H1 (cell line): Measurements from ENCODE around the gene IPO11. TPM values are rescaled to one million over a fixed set of nuclear protein-coding genes. Genes with fewer than 3 reads are reported as not detected.

Source experiments
- CTCF ChIA-PET: fragments of 300-600 bp; sonication (Branson Sonifier 250); formaldehyde crosslinking; loops from one replicate; lab custom pipeline; 2021; ENCODE audit not compliant: partially characterized antibody; lab: Charles Lee
- POLR2A ChIA-PET: fragments of 300-600 bp; sonication (Branson Sonifier 250); formaldehyde crosslinking; loops from one replicate; lab custom pipeline; 2021; ENCODE audit warnings: inconsistent platforms; ENCODE audit not compliant: partially characterized antibody; lab: Charles Lee
- DNase-seq, 2 experiments: peaks; one replicate each; pipeline versions ENCODE4 v3.0.0 to v3.0.0-alpha.2; 2010 to 2022; ENCODE audit warnings: low spot score in 2 of 2, low read depth in 1 of 2, mixed read lengths in 1 of 2
- FAIRE-seq: peaks from 2 replicates; lab custom pipeline; 2011; peaks lifted over from hg19 to GRCh38; lab: Jason Lieb, UNC
- H2AFZ ChIP-seq: 2 replicates; pipeline ENCODE4 v1.8.1; 2012; ENCODE audit warnings: low read length, inconsistent platforms
- H2AK5ac ChIP-seq: 2 replicates; pipeline ENCODE4 v1.6.1; 2013; ENCODE audit warnings: low read depth, low read length
- H2BK120ac ChIP-seq: replicated peaks from 2 replicates; pipeline ENCODE3; 2013; ENCODE audit warnings: low read depth, low read length, inconsistent platforms
- H2BK12ac ChIP-seq: 2 replicates; pipeline ENCODE4 v1.6.1; 2013; ENCODE audit warnings: low read depth, low read length
- H2BK15ac ChIP-seq: 2 replicates; pipeline ENCODE4 v1.6.1; 2013; ENCODE audit warnings: low read length
- H2BK20ac ChIP-seq: 2 replicates; pipeline ENCODE4 v1.6.1; 2013; ENCODE audit warnings: low read length
- H2BK5ac ChIP-seq: 2 replicates; pipeline ENCODE4 v1.6.1; 2013; ENCODE audit warnings: low read depth, low read length
- H3K14ac ChIP-seq: 2 replicates; pipeline ENCODE4 v1.6.1; 2013; ENCODE audit warnings: inconsistent platforms; ENCODE audit not compliant: insufficient read length
- H3K18ac ChIP-seq: 2 replicates; pipeline ENCODE4 v1.6.1; 2013; ENCODE audit warnings: low read length; ENCODE audit errors: extremely low read depth
- H3K23ac ChIP-seq: 2 replicates; pipeline ENCODE4 v1.6.1; 2013; ENCODE audit warnings: inconsistent platforms; ENCODE audit not compliant: insufficient read length
- H3K23me2 ChIP-seq: 2 replicates; pipeline ENCODE4 v1.6.1; 2013; ENCODE audit warnings: low read depth, low read length
- H3K27ac ChIP-seq: 2 replicates; pipeline ENCODE4 v1.6.1; 2011; ENCODE audit warnings: low read depth, low read length, inconsistent platforms
- H3K27me3 ChIP-seq, 4 experiments: replicated peaks in 1 of 4; 1 replicate in 1 of 4; 2 replicates in 3 of 4; pipeline versions ENCODE4 v1.6.1 to v1.8.1; 2011 to 2013; ENCODE audit warnings: low read length in 3 of 4, mild to moderate bottlenecking in 3 of 4, inconsistent platforms in 2 of 4, mixed read lengths in 2 of 4, moderate library complexity in 1 of 4; ENCODE audit not compliant: control insufficient read depth in 3 of 4, insufficient read depth in 3 of 4; ENCODE audit errors: extremely low read depth in 1 of 4
- H3K36me3 ChIP-seq, 4 experiments: 2 replicates each; pipeline versions ENCODE4 v1.6.1 to v1.8.1; 2011 to 2013; ENCODE audit warnings: mild to moderate bottlenecking in 4 of 4, low read length in 3 of 4, moderate library complexity in 2 of 4, control low read depth in 1 of 4, inconsistent platforms in 1 of 4; ENCODE audit not compliant: insufficient read depth in 4 of 4, control insufficient read depth in 2 of 4
- H3K4ac ChIP-seq: replicated peaks from 2 replicates; pipeline ENCODE3; 2013; ENCODE audit warnings: low read length, low read depth, mixed read lengths, inconsistent platforms; ENCODE audit not compliant: insufficient read length
- H3K4me1 ChIP-seq, 4 experiments: replicated peaks in 1 of 4; 1 replicate in 1 of 4; 2 replicates in 3 of 4; pipeline versions ENCODE4 v1.6.1 to v1.8.1; 2011 to 2013; ENCODE audit warnings: low read length in 3 of 4, inconsistent platforms in 2 of 4, mixed read lengths in 1 of 4; ENCODE audit not compliant: insufficient read depth in 4 of 4, control insufficient read depth in 3 of 4
- H3K4me2 ChIP-seq, 2 experiments: 2 replicates each; pipeline versions ENCODE4 v1.6.1 to v1.8.1; 2011 to 2013; ENCODE audit warnings: low read depth in 2 of 2, low read length in 2 of 2, control low read depth in 1 of 2, inconsistent platforms in 1 of 2, mild to moderate bottlenecking in 1 of 2; ENCODE audit not compliant: insufficient read depth in 1 of 2
- H3K4me3 ChIP-seq, 4 experiments: fragments of 200-600, 300-600 bp in 1 of 4; sonication (generic), shearing (Covaris generic), sonication (Bioruptor Twin) in 1 of 4; 2 replicates each; pipeline versions ENCODE4 v1.5.1 to v1.8.1; 2011 to 2016; ENCODE audit warnings: low read length in 4 of 4, low read depth in 3 of 4, control low read depth in 2 of 4, inconsistent platforms in 2 of 4, mild to moderate bottlenecking in 2 of 4, mixed read lengths in 1 of 4, moderate library complexity in 1 of 4; ENCODE audit not compliant: insufficient read depth in 2 of 4; ENCODE audit errors: extremely low read depth in 1 of 4
- H3K56ac ChIP-seq: replicated peaks from 2 replicates; pipeline ENCODE3; 2013; ENCODE audit warnings: low read depth, mild to moderate bottlenecking, mixed read lengths, low read length, inconsistent platforms; ENCODE audit not compliant: insufficient read length
- H3K79me1 ChIP-seq: 2 replicates; pipeline ENCODE4 v1.6.1; 2013; ENCODE audit warnings: low read depth, low read length, control low read depth
- H3K79me2 ChIP-seq, 2 experiments: 2 replicates each; pipeline versions ENCODE4 v1.6.1 to v1.8.1; 2012 to 2013; ENCODE audit warnings: low read length in 2 of 2, mild to moderate bottlenecking in 2 of 2, inconsistent platforms in 1 of 2; ENCODE audit not compliant: insufficient read depth in 2 of 2, control insufficient read depth in 1 of 2
- H3K9ac ChIP-seq, 4 experiments: replicated peaks in 1 of 4; 1 replicate in 1 of 4; 2 replicates in 3 of 4; pipeline versions ENCODE4 v1.6.1 to v1.8.1; 2011 to 2013; ENCODE audit warnings: low read depth in 3 of 4, low read length in 3 of 4, control low read depth in 2 of 4, mild to moderate bottlenecking in 2 of 4, moderate library complexity in 2 of 4, inconsistent platforms in 1 of 4; ENCODE audit errors: extremely low read depth in 1 of 4
- H3K9me3 ChIP-seq, 2 experiments: 2 replicates each; pipeline versions ENCODE4 v1.6.1 to v1.8.1; 2012 to 2013; ENCODE audit warnings: mild to moderate bottlenecking in 2 of 2, moderate library complexity in 2 of 2, control low read depth in 1 of 2, inconsistent platforms in 1 of 2, low read depth in 1 of 2, low read length in 1 of 2, mixed read lengths in 1 of 2; ENCODE audit not compliant: insufficient read depth in 2 of 2
- H4K20me1 ChIP-seq, 2 experiments: replicated peaks in 1 of 2; 2 replicates each; pipeline versions ENCODE3 to v1.8.1; 2011 to 2013; ENCODE audit warnings: inconsistent platforms in 2 of 2, low read length in 2 of 2, mild to moderate bottlenecking in 1 of 2; ENCODE audit not compliant: insufficient read depth in 2 of 2, control insufficient read depth in 1 of 2
- H4K5ac ChIP-seq: 2 replicates; pipeline ENCODE4 v1.6.1; 2013; ENCODE audit warnings: low read length, low read depth, mixed read lengths, inconsistent platforms; ENCODE audit not compliant: insufficient read length
- H4K8ac ChIP-seq: 2 replicates; pipeline ENCODE4 v1.8.0; 2013; ENCODE audit warnings: mild to moderate bottlenecking, moderate library complexity, low read length, inconsistent platforms; ENCODE audit not compliant: insufficient read depth; ENCODE audit errors: extremely low read depth
- H4K91ac ChIP-seq: replicated peaks from 2 replicates; pipeline ENCODE3; 2013; ENCODE audit warnings: low read length, mixed read lengths, inconsistent platforms; ENCODE audit not compliant: insufficient read length
- BACH1 ChIP-seq: IDR thresholded peaks from 2 replicates; pipeline ENCODE4 v1.6.1; 2012; ENCODE audit warnings: low read length, improper control_type of control experiment
- BCL11A ChIP-seq, 2 experiments: IDR thresholded peaks; one replicate each; pipeline ENCODE4 v1.6.1; 2011; ENCODE audit warnings: low read depth in 2 of 2, low read length in 2 of 2, mild to moderate bottlenecking in 2 of 2
- CREB1 ChIP-seq: IDR thresholded peaks from 2 replicates; pipeline ENCODE4 v1.6.1; 2012; ENCODE audit warnings: inconsistent platforms
- GABPA ChIP-seq: IDR thresholded peaks from 2 replicates; pipeline ENCODE4 v1.6.1; 2011; ENCODE audit warnings: mild to moderate bottlenecking, low read length, moderate library complexity, borderline replicate concordance; ENCODE audit not compliant: insufficient read depth
- HDAC6 ChIP-seq: IDR thresholded peaks from one replicate; pipeline ENCODE4 v1.7.1; 2012; ENCODE audit warnings: low read depth, mild to moderate bottlenecking, inconsistent platforms, low read length, moderate library complexity
- JUND ChIP-seq: IDR thresholded peaks from 2 replicates; pipeline ENCODE4 v1.6.1; 2011; ENCODE audit warnings: mild to moderate bottlenecking, improper control_type of control experiment, low read length
- RXRA ChIP-seq: IDR thresholded peaks from 2 replicates; pipeline ENCODE4 v1.6.1; 2011; ENCODE audit warnings: low read depth, mild to moderate bottlenecking, low read length, moderate library complexity; ENCODE audit not compliant: insufficient read depth
- SIX5 ChIP-seq: IDR thresholded peaks from 2 replicates; pipeline ENCODE4 v1.6.1; 2011; ENCODE audit warnings: mild to moderate bottlenecking, low read depth, low read length
- SRF ChIP-seq: IDR thresholded peaks from 2 replicates; pipeline ENCODE4 v1.6.1; 2011; ENCODE audit warnings: mild to moderate bottlenecking, low read depth, low read length, moderate library complexity
- YY1 ChIP-seq: IDR thresholded peaks from 2 replicates; pipeline ENCODE4 v1.6.1; 2011; ENCODE audit warnings: low read depth, mild to moderate bottlenecking, low read length
- WGBS, 2 experiments: shearing (Covaris generic) in 1 of 2; methylation state at CpG; one replicate each; pipeline versions ENCODE4 v1.1.6 to v1.1.7; 2013 to 2015; ENCODE audit warnings: low lambda C conversion rate in 2 of 2, mixed read lengths in 2 of 2, inconsistent platforms in 1 of 2, low coverage in 1 of 2, missing lambda C conversion rate in 1 of 2; ENCODE audit not compliant: insufficient replicate concordance in 2 of 2, insufficient coverage in 1 of 2, insufficient read length in 1 of 2; ENCODE audit errors: extremely low coverage in 1 of 2, missing lambda C conversion rate in 1 of 2; 5-methylcytosine and 5-hydroxymethylcytosine counted together
- polyA plus RNA-seq, 7 experiments: library from polyadenylated mRNA; depleted of rRNA in 3 of 7; stranded (reverse) in 5 of 7; unstranded in 2 of 7; fragments of >200 nt in 5 of 7; fragments of 200-250 nt in 2 of 7; gene quantifications; 1 replicate in 5 of 7; 2 replicates in 1 of 7; 4 replicates in 1 of 7; pipeline versions ENCODE4 v1.2.1 to v1.2.3, GENCODE V29; 2011 to 2013; ENCODE audit warnings: missing spikeins in 2 of 7, mixed read lengths in 2 of 7
- total RNA-seq: library from RNA; stranded (reverse); fragmentation: NEBNext Ultra II Directional; extraction: Animal tissue kit (Norgen Biotek cat#: 25700); gene quantifications from 2 replicates; pipeline ENCODE4 v1.2.1, GENCODE V29; 2021
- TF ChIP-seq, protein P1 (sequence below), 3 experiments: IDR thresholded peaks; 1 replicate in 2 of 3; 2 replicates in 1 of 3; pipeline versions ENCODE4 v1.5.1 to v1.6.1; 2011; ENCODE audit warnings: low read length in 3 of 3, mild to moderate bottlenecking in 3 of 3, inconsistent platforms in 2 of 3, low read depth in 1 of 3, moderate library complexity in 1 of 3; ENCODE audit not compliant: insufficient read depth in 1 of 3; ENCODE audit errors: control extremely low read depth in 1 of 3

The IPO11 gene
- total and polyA plus RNA-seq, 2 of the 8 experiments (the other 6 are each of a cell fraction or from before 2014, with no cell fraction given): 23.6 to 64.4 TPM

- Histone ChIP-seq H3K79me2 (no peaks in the 10 kb centered on the region), H3K18ac (no peak overlapping the region), H4K5ac (no peak overlapping the region), H3K23me2 (no peaks in the 10 kb centered on the region), H4K20me1 (no peaks in the 10 kb centered on the region), H4K91ac (no peak overlapping the region), H3K4me3 (no peak overlapping the region), H3K27me3 (no peaks in the 10 kb centered on the region), H3K4me1 (peaks cover 0 to 3% (median 1%) of the 10 kb centered on the region in 4 experiments; a peak in 4 of 7 replicates), H3K56ac (no peak overlapping the region), H3K79me1 (no peaks in the 10 kb centered on the region), H2AK5ac (no peak overlapping the region), H4K8ac (no peak overlapping the region), H3K36me3 (no peaks in the 10 kb centered on the region), H2BK20ac (no peak overlapping the region), H2BK120ac (no peak overlapping the region), H2BK12ac (no peak overlapping the region), H2AFZ (no peak overlapping the region), H3K14ac (no peak overlapping the region), H3K4ac (no peak overlapping the region), H3K23ac (no peak overlapping the region), H2BK5ac (no peak overlapping the region), H3K9ac (no peak overlapping the region), H3K9me3 (peaks cover 12 to 14% of the 10 kb centered on the region in 2 experiments; a peak in 3 of 4 replicates), H3K4me2 (no peak overlapping the region), H2BK15ac (0 out of 2 replicates have a peak overlapping the region, but pooled peaks have one; percentile 40), H3K27ac (no peak overlapping the region)
- WGBS, 2 experiments: 95% methylated on average over 10 of the region's 11 CpGs; no CpG with 5 or more reads in 1 of the 2 experiments
- FAIRE-seq: no peak
- ChIA-PET POLR2A (no interaction called here), CTCF (interaction anchor here (0.7 kb wide), 1 partner anchor 38 kb away, joined by 3 read pairs; no protein-coding TSS in a partner anchor)
- DNase-seq: no peak
- no peak for TF ChIP-seq YY1
- TF ChIP-seq, protein P1, sequence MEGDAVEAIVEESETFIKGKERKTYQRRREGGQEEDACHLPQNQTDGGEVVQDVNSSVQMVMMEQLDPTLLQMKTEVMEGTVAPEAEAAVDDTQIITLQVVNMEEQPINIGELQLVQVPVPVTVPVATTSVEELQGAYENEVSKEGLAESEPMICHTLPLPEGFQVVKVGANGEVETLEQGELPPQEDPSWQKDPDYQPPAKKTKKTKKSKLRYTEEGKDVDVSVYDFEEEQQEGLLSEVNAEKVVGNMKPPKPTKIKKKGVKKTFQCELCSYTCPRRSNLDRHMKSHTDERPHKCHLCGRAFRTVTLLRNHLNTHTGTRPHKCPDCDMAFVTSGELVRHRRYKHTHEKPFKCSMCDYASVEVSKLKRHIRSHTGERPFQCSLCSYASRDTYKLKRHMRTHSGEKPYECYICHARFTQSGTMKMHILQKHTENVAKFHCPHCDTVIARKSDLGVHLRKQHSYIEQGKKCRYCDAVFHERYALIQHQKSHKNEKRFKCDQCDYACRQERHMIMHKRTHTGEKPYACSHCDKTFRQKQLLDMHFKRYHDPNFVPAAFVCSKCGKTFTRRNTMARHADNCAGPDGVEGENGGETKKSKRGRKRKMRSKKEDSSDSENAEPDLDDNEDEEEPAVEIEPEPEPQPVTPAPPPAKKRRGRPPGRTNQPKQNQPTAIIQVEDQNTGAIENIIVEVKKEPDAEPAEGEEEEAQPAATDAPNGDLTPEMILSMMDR (IDR thresholded peaks at IDR 0.05; ENCODE audit: control extremely low read depth in 1 of 3, insufficient read depth in 1 of 3, low read depth in 1 of 3, low read length in 3 of 3): no peak
- TF ChIP-seq SRF: no peak
- TF ChIP-seq BACH1: no peak
- no peak for TF ChIP-seq CREB1
- TF ChIP-seq SIX5: no peak
- no peak for TF ChIP-seq HDAC6
- TF ChIP-seq RXRA: no peak
- TF ChIP-seq BCL11A (IDR thresholded peaks at IDR 0.05; ENCODE audit: low read depth in 2 of 2, low read length in 2 of 2): no peak
- no peak for TF ChIP-seq GABPA
- no peak for TF ChIP-seq JUND
Measured at GRCh38 chr5:62653864-62654575, 241.5 kb downstream of the IPO11 start.
